Measurements from ENCODE around the gene UNC79.

UNC79 gene

DNA sequence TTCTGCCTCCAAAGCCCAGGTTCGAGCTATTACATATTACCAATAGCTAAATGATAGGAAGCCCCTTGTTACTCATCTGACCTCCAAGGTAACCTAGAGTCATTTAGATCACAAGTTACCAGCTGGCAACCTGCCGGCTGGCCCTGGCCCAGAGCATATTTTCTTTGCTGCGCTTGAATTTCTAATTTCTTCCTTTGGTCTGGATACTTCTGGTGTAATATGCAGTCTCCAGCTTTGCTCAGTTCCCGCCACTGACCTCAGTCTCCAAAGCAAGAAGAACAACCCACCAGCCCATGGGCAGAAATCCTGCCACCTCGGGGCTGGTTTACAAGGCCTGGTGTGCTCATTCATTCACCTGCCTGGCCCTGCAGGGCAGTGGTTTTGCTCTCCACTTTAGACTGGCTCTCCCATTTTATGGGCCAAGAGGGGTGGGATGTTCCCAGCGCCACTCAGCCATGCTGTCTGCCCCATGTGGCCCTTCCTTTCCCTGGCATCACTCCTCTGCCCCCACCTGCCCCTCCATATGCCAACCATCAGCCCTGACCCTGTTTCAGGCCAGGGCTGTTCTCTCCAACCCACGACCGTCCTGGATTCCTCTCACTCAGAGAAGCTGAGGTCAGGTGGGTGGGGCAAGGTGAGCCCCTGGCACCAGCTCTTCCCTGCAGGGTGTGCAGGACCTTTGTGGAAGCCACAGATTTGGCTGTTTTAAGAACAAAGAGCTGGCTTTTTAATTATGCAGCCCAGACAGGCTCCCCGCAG lies 281.5 kb downstream of the UNC79 start:
- no peak for DNase-seq

DNA sequence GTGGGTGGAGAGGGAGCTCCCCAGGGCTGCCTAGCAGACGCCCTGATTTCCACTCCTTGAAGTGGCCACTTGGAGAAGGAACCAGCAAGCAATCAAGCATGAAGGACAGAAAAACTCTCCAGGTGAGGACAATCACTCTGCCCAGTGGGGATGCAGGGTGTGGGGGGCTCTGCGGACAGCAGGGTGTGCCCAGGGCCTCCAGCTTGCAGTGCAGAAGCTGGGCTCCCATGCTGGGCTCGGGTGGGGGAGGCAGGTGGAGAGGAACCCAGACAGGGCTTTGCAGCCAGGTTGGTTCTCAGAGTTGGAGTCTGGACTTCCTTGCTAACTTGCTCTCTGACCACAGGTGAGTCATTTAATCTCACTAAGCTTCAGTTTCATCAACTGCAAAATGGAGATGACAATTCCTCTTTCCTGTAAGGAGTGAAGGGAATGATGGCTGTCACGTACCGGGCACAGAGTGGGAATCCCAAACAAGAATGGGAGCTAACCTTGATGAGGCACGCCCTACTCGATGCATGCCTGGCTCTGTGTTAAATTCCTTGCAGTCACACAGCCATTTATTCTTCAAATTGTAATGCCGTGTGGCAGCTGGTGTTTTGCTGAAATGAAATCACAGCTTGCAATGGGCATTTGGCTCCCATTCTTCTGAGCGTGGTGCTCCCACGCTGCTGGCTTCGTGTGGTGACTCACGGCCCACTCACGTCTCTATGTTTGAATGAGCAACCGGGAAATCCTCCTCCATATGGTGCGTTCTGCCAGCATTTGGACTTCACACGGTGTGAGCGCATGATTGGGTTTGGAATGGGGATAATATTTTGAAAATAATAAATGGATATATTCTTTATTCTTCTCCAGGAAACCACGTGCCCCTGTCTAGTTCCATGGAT lies 282.3 kb downstream of the UNC79 start:
- DNase-seq: no peak

- DNase-seq: no peak
Measured at GRCh38 chr14:93713726-93714405, 283.1 kb downstream of the UNC79 start.

DNA sequence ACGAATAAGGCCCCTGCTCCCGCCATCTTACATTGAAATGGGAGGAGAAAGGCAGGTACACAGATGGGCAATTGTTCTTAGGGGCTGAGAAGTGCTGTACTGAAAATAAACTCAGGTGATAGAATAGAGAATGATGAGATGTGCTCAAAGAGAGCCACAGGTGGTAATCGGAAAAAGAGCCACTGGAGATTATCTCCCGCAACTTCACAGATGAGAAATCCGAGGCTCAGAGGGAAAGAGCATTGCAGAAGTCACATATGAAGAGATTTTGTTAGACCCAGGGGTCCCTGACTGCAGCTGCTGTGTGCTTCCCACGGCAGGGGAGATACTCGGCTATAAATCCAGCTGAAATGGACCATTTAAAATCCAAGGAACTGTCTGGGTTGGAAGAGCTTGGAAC lies 283.9 kb downstream of the UNC79 start:
- no peak for DNase-seq

GRCh38 chr14:93715279-93715927 lies 284.7 kb downstream of the UNC79 start:
- DNase-seq: no peak

- no peak for DNase-seq
Measured at GRCh38 chr14:93716002-93716745, 285.4 kb downstream of the UNC79 start.

GRCh38 chr14:93716746-93717667 lies 286.3 kb downstream of the UNC79 start:
- no peak for DNase-seq

DNA sequence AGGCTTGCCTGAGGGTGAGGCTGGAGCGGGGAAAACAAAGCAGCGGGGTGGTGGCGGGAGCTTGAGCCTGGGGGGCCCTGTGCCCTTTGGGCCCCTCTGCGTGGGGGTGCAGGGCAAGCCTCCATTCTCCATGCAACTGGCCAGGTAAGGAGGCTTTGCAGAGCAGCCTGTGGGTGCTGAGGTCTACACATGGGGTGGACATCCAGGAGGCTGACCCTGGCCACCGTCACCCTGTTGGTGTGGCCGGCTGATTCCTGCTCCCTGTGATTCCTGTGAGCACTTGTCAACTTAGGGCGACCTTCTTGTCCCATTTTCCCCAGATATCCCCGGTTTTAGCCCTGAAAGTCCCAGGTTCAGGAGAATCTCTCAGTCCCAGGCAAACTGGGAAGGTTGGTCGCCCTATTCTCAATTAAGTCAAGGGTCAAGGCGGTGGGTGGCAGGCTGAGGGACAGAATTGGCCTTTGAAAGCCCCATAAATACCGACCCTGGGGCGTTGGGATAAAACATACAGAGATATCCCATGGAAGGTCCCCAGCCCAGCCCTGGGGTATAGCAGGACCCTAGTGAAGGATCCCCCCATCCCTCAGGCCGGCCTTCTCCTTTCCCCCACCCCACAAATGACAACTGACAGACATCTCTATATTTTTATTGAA lies 287.1 kb downstream of the UNC79 start:
- DNase-seq: no peak

DNA sequence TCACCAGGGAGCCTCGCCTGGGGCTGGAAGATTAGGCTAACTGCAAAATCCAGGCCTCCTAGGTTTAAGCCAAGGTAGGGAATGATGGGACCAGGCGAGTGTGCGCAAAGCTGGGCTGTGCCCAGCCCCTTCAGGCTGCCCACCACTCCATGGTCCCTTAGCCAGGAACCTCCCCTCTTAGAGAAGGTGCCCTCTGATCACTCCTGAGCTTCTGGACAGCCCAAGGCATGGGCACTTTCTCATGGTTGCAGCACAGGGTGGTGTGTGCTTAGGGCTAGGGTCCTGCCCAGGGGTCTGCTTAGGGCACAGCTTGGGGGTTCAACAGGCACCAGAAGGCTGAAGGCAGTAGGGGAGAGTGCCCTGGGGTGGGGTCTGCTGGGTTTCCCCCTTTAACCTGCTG lies 288.5 kb downstream of the UNC79 start:
- DNase-seq: no peak

DNA sequence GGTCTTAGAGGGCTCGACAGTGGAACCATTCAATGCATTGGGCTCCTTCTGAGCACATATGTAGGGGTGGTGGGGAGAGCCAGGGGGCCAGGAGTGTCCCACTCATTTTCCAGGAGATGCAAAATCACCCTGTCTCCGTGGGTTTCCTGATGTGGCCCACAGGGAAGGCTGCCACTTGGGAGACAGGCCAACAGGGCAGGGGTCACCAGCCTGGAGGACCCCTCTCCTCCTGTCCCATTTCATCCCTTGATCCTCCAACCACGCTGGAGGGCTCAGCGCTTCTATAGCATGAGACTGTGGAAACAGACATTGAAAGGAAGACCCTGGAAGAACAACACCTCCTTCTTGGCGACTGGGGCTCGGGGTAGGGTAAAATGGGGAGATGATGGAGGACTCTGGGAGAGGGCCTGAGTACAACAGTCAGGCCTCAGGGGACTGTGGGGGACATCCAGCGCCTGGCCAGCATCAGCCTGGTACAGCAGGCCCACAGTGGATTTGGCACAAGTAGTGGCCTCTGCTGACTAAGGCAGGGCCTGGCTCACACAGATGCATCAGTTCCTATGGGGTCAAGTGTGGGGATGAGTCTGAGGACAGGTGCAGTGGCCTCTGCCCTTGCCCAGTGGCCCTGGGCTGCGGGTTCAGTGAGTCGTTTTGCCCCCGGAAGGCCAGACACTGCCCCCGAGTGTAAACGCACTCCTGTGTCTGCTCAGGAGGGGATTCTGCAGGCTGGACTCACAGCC lies 289.5 kb downstream of the UNC79 start:
- no peak for DNase-seq

DNA sequence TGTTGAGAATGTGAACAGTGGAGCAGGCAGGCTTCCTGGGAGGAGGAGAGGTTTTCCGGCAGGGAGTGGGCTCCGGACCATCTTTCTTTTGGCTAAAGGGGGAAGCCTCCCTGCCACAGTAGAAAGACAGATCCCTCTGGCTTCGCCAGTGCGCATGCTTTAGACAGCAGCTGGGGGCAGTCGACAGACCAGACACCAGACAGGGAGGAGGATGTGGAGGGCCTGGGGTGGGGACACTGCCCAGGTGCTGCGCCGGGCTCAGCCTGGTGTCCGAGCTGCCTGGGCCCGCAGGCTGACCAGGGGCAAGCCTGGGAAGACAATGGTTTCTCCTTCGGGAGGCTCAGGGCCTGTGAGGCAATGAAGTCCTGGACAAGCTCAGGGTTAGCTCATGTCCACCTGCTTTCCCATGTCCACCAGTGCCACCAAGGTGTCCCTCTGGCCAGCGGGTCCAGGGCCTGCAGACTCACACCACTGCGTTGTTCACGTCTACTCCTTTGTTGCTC lies 290.3 kb downstream of the UNC79 start:
- DNase-seq: no peak

DNA sequence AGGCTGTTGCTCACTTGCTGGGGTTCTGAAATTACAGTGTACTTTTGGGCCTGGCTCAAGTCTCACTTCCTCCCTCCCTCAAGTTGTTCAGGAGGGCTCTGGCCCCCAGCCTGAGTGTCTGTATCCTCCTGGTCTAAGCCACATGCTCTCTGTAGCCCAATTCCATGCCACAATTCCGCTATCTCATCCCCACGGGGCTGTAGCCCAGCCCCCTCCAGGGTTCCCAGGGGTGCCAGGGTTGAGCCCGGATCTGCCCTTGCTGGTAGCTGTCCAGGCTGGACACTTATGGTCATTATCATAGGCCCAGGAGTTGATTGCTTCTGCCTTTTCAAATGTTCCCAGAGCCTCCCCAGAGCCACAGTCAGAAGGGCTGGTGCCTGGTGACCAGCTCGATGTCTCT lies 292.3 kb downstream of the UNC79 start:
- no peak for DNase-seq

GRCh38 chr14:93725002-93725582 lies 294.4 kb downstream of the UNC79 start:
- DNase-seq: no peak

- DNase-seq: no peak
Measured at GRCh38 chr14:93725993-93726392, 295.3 kb downstream of the UNC79 start.

DNA sequence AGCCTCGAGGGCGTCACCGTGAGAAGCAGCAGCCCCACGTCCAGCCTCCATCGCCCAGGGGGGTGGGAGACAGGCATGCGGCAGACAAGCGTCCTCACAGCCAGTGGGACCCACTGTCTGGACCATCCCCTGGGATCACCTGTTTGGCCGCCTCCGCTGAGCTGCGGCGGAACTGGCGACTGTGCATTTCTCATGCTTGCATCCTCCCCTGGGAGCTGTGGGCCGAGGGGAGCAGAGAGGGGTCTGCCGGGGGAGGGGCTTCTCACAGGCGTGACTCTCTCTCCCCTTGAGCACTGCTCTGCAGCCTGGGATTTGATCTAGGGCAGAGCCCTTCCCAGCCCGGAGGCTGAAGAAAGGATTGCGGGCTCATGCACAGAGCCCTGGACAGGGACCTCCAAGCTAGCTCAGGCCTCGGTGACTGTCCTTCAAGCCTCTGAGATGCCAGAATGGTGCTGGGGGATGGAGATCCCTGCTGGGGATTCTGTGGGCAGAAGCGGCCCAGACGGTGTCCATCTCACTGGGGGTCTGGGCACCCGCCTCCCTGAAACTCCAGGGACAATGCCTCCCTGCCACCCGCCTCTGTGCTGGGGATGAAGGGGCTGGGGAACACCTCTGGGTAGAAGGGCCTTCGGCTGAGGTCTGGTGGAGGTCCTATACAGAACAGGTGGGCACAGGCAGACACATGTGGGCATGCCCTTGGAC lies 296.5 kb downstream of the UNC79 start:
- DNase-seq: no peak

- DNase-seq: no peak
Measured at GRCh38 chr14:93727917-93728650, 297.3 kb downstream of the UNC79 start.

- no peak for DNase-seq
Measured at GRCh38 chr14:93728651-93729016, 297.9 kb downstream of the UNC79 start.

GRCh38 chr14:93729993-93730392 lies 299.3 kb downstream of the UNC79 start:
- DNase-seq: no peak
